Nephron (organoid): ENCODE results near the gene RNF212B.

Source experiments
- H3K27ac Mint-ChIP-seq, 3 experiments: 2 replicates each; pipeline ENCODE4 v1.8.0; 2020; ENCODE audit warnings: mixed read lengths in 3 of 3, mild to moderate bottlenecking in 2 of 3, moderate library complexity in 1 of 3
- H3K27me3 Mint-ChIP-seq: 2 replicates; pipeline ENCODE4 v1.8.0; 2021; ENCODE audit warnings: low read depth, mild to moderate bottlenecking, moderate library complexity, mixed read lengths
- H3K36me3 Mint-ChIP-seq: 2 replicates; pipeline ENCODE4 v1.8.0; 2020; ENCODE audit warnings: low read depth, mixed read lengths
- H3K4me1 Mint-ChIP-seq: 2 replicates; pipeline ENCODE4 v1.8.0; 2020; ENCODE audit warnings: mixed read lengths
- H3K4me3 Mint-ChIP-seq, 3 experiments: 2 replicates each; pipeline ENCODE4 v1.8.0; 2020; ENCODE audit warnings: mild to moderate bottlenecking in 3 of 3, mixed read lengths in 3 of 3, moderate library complexity in 2 of 3
- H3K9me3 Mint-ChIP-seq: 2 replicates; pipeline ENCODE4 v1.8.0; 2020; ENCODE audit warnings: mixed read lengths
- CTCF ChIP-seq, 3 experiments: fragments of 200-600 bp; sonication (generic); IDR thresholded peaks; one replicate each; pipeline ENCODE4 v1.5.0; 2021; ENCODE audit warnings: antibody characterized with exemption in 3 of 3; ENCODE audit not compliant: unreplicated experiment in 3 of 3

The RNF212B gene

DNA sequence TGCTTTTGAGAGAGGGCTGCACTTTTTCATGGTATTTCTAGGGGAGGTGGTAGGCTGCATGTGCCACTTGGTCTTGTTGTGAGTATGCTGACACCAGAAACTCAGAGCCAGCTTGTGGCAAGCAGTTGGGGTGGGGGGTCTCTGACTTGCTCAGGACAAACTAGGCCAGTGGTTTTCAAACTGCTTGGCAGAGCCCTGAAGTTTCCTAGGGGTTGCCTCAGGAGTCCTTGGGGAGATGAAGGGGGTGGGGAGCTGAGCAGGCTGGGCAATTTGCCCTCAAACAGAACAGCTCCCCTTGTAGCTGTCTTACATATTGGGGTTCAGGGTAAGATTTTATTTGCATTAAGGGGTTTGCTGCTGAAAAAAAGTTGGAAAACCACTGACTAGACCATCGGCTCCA, 72.8 kb downstream of the RNF212B start:
- no peak for TF ChIP-seq CTCF (IDR thresholded peaks at IDR 0.05; ENCODE audit: unreplicated experiment in 3 of 3)
- Mint-ChIP-seq H3K36me3 (peaks cover 35% of the 10 kb centered on the region), H3K4me3 (peak overlapping the region in 2 of 3 experiments; percentile 3 to 34), H3K4me1 (peaks cover 37% of the 10 kb centered on the region), H3K9me3 (no peaks in the 10 kb centered on the region), H3K27me3 (peaks cover 5% of the 10 kb centered on the region), H3K27ac (no peak overlapping the region)

DNA sequence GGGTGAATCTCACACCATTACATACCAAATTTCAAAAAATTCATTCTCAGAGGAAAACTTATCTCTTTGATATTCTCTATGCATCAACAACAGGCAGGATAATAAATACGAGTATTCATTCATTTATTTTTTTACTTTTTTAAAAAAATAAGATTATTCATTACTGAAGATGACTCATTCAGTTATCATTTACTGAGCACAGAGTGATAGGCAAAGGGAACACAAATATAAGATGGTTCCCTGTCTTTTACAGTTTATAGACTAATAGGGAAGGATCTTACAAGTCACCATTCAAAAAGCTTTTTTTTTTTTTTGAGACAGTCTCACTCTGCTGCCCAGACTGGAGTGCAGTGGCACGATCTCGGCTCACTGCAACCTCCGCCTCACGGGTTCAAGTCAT, 78.6 kb downstream of the RNF212B start:
- Mint-ChIP-seq H3K36me3 (peaks cover 26% of the 10 kb centered on the region), H3K4me3 (no peak overlapping the region), H3K27me3 (no peaks in the 10 kb centered on the region), H3K9me3 (no peaks in the 10 kb centered on the region), H3K4me1 (peaks cover 10% of the 10 kb centered on the region), H3K27ac (no peak overlapping the region)
- no peak for TF ChIP-seq CTCF (IDR thresholded peaks at IDR 0.05; ENCODE audit: unreplicated experiment in 3 of 3)

DNA sequence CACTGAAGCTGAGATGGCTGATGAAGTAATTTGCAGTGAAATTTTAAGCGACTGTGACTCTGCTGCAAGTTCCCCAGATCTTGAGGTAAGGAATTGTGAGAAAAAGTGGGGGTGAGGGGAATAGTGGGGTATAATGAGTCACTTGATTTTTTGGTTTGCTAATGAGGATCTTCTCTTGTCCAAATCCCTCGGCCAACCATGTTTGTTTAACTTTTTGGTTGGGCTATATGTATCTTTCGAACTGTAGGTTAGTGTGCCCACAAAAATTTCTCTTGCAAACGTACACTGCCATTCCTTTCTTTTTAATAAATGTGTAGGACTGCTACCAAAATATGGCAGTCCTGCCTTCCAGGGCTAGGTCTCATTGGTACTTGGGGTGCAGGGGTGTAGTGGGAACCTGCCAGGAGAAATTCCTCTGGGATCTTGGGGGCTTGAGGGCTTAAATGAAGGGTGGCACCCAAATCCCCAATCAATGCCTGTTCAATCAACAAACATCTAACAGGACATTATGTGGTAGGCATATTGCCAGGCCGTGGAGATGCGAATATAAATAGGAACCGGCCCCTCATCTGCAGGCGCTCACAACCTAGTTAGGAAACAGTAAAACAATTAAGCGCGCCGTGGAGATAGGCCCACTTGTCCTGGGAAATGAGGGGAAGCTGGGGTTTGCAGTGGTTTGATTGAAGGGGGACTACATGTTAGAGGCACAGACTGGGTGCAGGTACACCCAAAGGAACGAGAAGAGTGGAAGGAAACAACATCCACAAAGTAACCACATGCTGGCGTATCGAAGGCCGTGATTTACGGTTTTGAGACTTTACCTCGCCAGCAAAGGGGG, 82.2 kb downstream of the RNF212B start:
- Mint-ChIP-seq H3K36me3 (peaks cover 42% of the 10 kb centered on the region), H3K4me1 (peaks cover 30% of the 10 kb centered on the region), H3K27me3 (no peaks in the 10 kb centered on the region), H3K27ac (peak overlapping the region; percentile 97 to 100 (median 97)), H3K4me3 (peak overlapping the region; percentile 89 to 99 (median 96)), H3K9me3 (no peaks in the 10 kb centered on the region)
- TF ChIP-seq CTCF (IDR thresholded peaks at IDR 0.05; ENCODE audit: unreplicated experiment in 3 of 3): no peak

- H3K27ac Mint-ChIP-seq: peak within 1 kb of the TSS; percentile 97 to 100 (median 97)
- no peak for TF ChIP-seq CTCF (IDR thresholded peaks at IDR 0.05; ENCODE audit: unreplicated experiment in 3 of 3)
- no peaks in the 10 kb centered on the region for H3K27me3 Mint-ChIP-seq
- H3K4me3 Mint-ChIP-seq: peak within 1 kb of the TSS; percentile 96 to 99 (median 96)
- no peaks in the 10 kb centered on the region for H3K9me3 Mint-ChIP-seq
- H3K36me3 Mint-ChIP-seq: peaks cover 48% of the 10 kb centered on the region
- peaks cover 32% of the 10 kb centered on the region for H3K4me1 Mint-ChIP-seq
These were observed 83.1 kb downstream of the RNF212B start, which contains the start of gene PABPN1 for GRCh38 chr14:23320584-23321571. Gene PABPN1 (plus strand): TSS chr14:23321457. CDS start chr14:23321470, 13 bp downstream.

DNA sequence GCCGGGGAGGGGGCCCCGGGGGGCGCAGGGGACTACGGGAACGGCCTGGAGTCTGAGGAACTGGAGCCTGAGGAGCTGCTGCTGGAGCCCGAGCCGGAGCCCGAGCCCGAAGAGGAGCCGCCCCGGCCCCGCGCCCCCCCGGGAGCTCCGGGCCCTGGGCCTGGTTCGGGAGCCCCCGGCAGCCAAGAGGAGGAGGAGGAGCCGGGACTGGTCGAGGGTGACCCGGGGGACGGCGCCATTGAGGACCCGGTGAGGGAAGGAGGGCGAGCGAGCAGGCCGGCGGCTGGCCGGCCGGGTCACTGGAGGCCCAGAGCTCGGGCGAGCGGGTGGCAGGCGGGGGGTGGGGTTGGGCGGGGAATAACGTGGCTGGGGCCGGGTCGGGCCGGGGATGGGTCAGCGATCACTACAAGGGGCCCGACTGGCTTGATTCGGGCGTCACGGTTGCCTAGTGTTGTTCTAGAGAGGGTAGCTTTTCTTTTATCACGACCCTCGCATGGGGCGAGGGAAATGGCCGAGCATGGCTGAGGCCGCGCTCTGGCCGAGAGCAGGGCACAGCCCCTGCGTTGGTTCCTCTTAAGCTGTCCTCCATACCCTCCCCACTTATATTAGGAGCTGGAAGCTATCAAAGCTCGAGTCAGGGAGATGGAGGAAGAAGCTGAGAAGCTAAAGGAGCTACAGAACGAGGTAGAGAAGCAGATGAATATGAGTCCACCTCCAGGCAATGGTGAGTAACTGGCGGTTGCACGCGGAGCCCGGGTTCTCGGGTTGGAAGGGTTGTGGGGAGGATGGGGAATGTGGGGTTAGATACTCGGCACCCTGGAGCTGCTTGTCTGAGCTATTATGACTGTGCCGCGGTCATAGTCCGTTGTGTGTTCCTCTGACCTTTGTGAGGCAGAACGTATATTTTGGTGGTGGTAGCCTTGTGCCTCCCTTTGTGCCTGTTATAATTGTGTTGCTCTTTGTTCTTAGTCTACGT, 84.1 kb downstream of the RNF212B start:
- H3K27ac Mint-ChIP-seq: peak overlapping the region; percentile 97 to 100 (median 97)
- peaks cover 52% of the 10 kb centered on the region for H3K36me3 Mint-ChIP-seq
- no peak for TF ChIP-seq CTCF (IDR thresholded peaks at IDR 0.05; ENCODE audit: unreplicated experiment in 3 of 3)
- no peaks in the 10 kb centered on the region for H3K9me3 Mint-ChIP-seq
- H3K27me3 Mint-ChIP-seq: no peaks in the 10 kb centered on the region
- peaks cover 32% of the 10 kb centered on the region for H3K4me1 Mint-ChIP-seq
- peak overlapping the region; percentile 93 to 96 (median 95) for H3K4me3 Mint-ChIP-seq
